HEK293 (cell line): ENCODE data around the gene SMNDC1.

ENCODE experiments used
- CTCF ChIP-seq: fragments of 450-650 bp; formaldehyde crosslinking; IDR thresholded peaks from 2 replicates; pipeline ENCODE4 v1.5.1; 2016; ENCODE audit warnings: missing biosample characterization, missing genetic modification characterization
- HIC1 ChIP-seq: fragments of 450-650 bp; formaldehyde crosslinking; IDR thresholded peaks from 2 replicates; pipeline ENCODE4 v1.5.1; 2016; ENCODE audit warnings: missing biosample characterization, missing genetic modification characterization
- KLF9 ChIP-seq: fragments of 450-650 bp; formaldehyde crosslinking; IDR thresholded peaks from 2 replicates; pipeline ENCODE4 v1.5.1; 2016; ENCODE audit warnings: missing biosample characterization, missing genetic modification characterization, low read depth
- MYNN ChIP-seq: fragments of 450-650 bp; formaldehyde crosslinking; IDR thresholded peaks from 2 replicates; pipeline ENCODE4 v1.5.1; 2016; ENCODE audit warnings: missing biosample characterization, missing genetic modification characterization, borderline replicate concordance
- PRDM10 ChIP-seq: fragments of 450-650 bp; formaldehyde crosslinking; IDR thresholded peaks from 2 replicates; pipeline ENCODE4 v1.5.1; 2016; ENCODE audit warnings: missing biosample characterization, missing genetic modification characterization
- SP2 ChIP-seq: fragments of 450-650 bp; formaldehyde crosslinking; IDR thresholded peaks from 2 replicates; pipeline ENCODE4 v1.5.1; 2016; ENCODE audit warnings: missing biosample characterization, missing genetic modification characterization
- YY1 ChIP-seq: fragments of 450-650 bp; formaldehyde crosslinking; IDR thresholded peaks from 2 replicates; pipeline ENCODE4 v1.5.1; 2018; ENCODE audit warnings: missing biosample characterization, missing genetic modification characterization
- ZFP37 ChIP-seq: fragments of 450-650 bp; formaldehyde crosslinking; IDR thresholded peaks from 2 replicates; pipeline ENCODE4 v1.5.1; 2016; ENCODE audit warnings: missing biosample characterization, missing genetic modification characterization
- ZNF10 ChIP-seq: fragments of 450-650 bp; formaldehyde crosslinking; IDR thresholded peaks from 2 replicates; pipeline ENCODE4 v1.5.1; 2017; ENCODE audit warnings: missing biosample characterization, missing genetic modification characterization
- ZNF121 ChIP-seq: fragments of 450-650 bp; formaldehyde crosslinking; IDR thresholded peaks from 2 replicates; pipeline ENCODE4 v1.5.1; 2016; ENCODE audit warnings: missing biosample characterization, missing genetic modification characterization
- ZNF214 ChIP-seq: fragments of 450-650 bp; formaldehyde crosslinking; IDR thresholded peaks from 2 replicates; pipeline ENCODE4 v1.5.1; 2017; ENCODE audit warnings: missing biosample characterization, mild to moderate bottlenecking, missing genetic modification characterization, borderline replicate concordance
- ZNF26 ChIP-seq: fragments of 450-650 bp; formaldehyde crosslinking; IDR thresholded peaks from 2 replicates; pipeline ENCODE4 v1.5.1; 2016; ENCODE audit warnings: missing biosample characterization, missing genetic modification characterization
- ZNF266 ChIP-seq: fragments of 450-650 bp; formaldehyde crosslinking; IDR thresholded peaks from 2 replicates; pipeline ENCODE4 v1.5.1; 2016; ENCODE audit warnings: missing biosample characterization, missing genetic modification characterization, low read depth
- ZNF280D ChIP-seq: fragments of 450-650 bp; formaldehyde crosslinking; IDR thresholded peaks from 2 replicates; pipeline ENCODE4 v1.5.1; 2016; ENCODE audit warnings: missing biosample characterization, missing genetic modification characterization
- ZNF37A ChIP-seq: fragments of 450-650 bp; IDR thresholded peaks from 2 replicates; pipeline ENCODE4 v1.5.1; 2018; ENCODE audit warnings: missing biosample characterization, missing genetic modification characterization
- ZNF394 ChIP-seq: fragments of 450-650 bp; formaldehyde crosslinking; IDR thresholded peaks from 2 replicates; pipeline ENCODE4 v1.5.1; 2016; ENCODE audit warnings: missing biosample characterization, missing genetic modification characterization, mild to moderate bottlenecking, moderate library complexity, borderline replicate concordance
- ZNF404 ChIP-seq: fragments of 450-650 bp; formaldehyde crosslinking; IDR thresholded peaks from 2 replicates; pipeline ENCODE4 v1.5.1; 2017; ENCODE audit warnings: missing biosample characterization, missing genetic modification characterization
- ZNF501 ChIP-seq: fragments of 450-650 bp; formaldehyde crosslinking; IDR thresholded peaks from 2 replicates; pipeline ENCODE4 v1.5.1; 2016; ENCODE audit warnings: missing biosample characterization, missing genetic modification characterization
- ZNF596 ChIP-seq: fragments of 450-650 bp; IDR thresholded peaks from 2 replicates; pipeline ENCODE4 v1.5.0; 2018; ENCODE audit warnings: missing biosample characterization, mild to moderate bottlenecking, missing genetic modification characterization, moderate library complexity
- ZNF629 ChIP-seq: fragments of 450-650 bp; formaldehyde crosslinking; IDR thresholded peaks from 2 replicates; pipeline ENCODE4 v1.5.1; 2017; ENCODE audit warnings: missing biosample characterization, missing genetic modification characterization
- ZNF639 ChIP-seq: fragments of 450-650 bp; formaldehyde crosslinking; IDR thresholded peaks from 2 replicates; pipeline ENCODE4 v1.5.1; 2016; ENCODE audit warnings: missing biosample characterization, missing genetic modification characterization

Gene SMNDC1

GRCh38 chr10:110336111-110336721 is 31.5 kb upstream of the SMNDC1 start (continued):
- TF ChIP-seq ZFP37: no peak
- no peak for TF ChIP-seq ZNF639 (tag by site-specific recombination)
- TF ChIP-seq CTCF: no peak
- TF ChIP-seq ZNF404: no peak
- 0 out of 2 replicates have a peak, but pooled peaks have one; percentile 32 for TF ChIP-seq ZNF10
- no peak for TF ChIP-seq SP2 (tag by site-specific recombination)
- TF ChIP-seq YY1 (tag by site-specific recombination): no peak
- no peak for TF ChIP-seq ZNF394 (tag by site-specific recombination)
- peak; percentile 68 for TF ChIP-seq KLF9
- TF ChIP-seq ZNF121 (tag by site-specific recombination): no peak
- no peak for TF ChIP-seq ZNF629 (tag by site-specific recombination)
- no peak for TF ChIP-seq ZNF266 (tag by site-specific recombination)
- TF ChIP-seq ZNF37A (tag by site-specific recombination): no peak
- TF ChIP-seq PRDM10 (tag by site-specific recombination): peak; percentile 89
- TF ChIP-seq ZNF596 (tag by site-specific recombination): no peak
- no peak for TF ChIP-seq HIC1 (tag by site-specific recombination)
- TF ChIP-seq MYNN: no peak
- TF ChIP-seq ZNF26 (tag by site-specific recombination): no peak
- no peak for TF ChIP-seq ZNF501 (tag by site-specific recombination)
- TF ChIP-seq ZNF280D (tag by site-specific recombination): no peak
- TF ChIP-seq ZNF214 (tag by site-specific recombination): no peak
